H1 (cell line): ENCODE measurements around the gene OR10G3. TPM values are rescaled to one million over a fixed set of nuclear protein-coding genes. Genes with fewer than 3 reads are reported as not detected.

Experiments
- CTCF ChIA-PET: fragments of 300-600 bp; sonication (Branson Sonifier 250); formaldehyde crosslinking; loops from one replicate; lab custom pipeline; 2021; ENCODE audit not compliant: partially characterized antibody; lab: Charles Lee
- POLR2A ChIA-PET: fragments of 300-600 bp; sonication (Branson Sonifier 250); formaldehyde crosslinking; loops from one replicate; lab custom pipeline; 2021; ENCODE audit warnings: inconsistent platforms; ENCODE audit not compliant: partially characterized antibody; lab: Charles Lee
- DNase-seq, 2 experiments: peaks; one replicate each; pipeline versions ENCODE4 v3.0.0 to v3.0.0-alpha.2; 2010 to 2022; ENCODE audit warnings: low spot score in 2 of 2, low read depth in 1 of 2, mixed read lengths in 1 of 2
- FAIRE-seq: peaks from 2 replicates; lab custom pipeline; 2011; peaks lifted over from hg19 to GRCh38; lab: Jason Lieb, UNC
- H2AFZ ChIP-seq: 2 replicates; pipeline ENCODE4 v1.8.1; 2012; ENCODE audit warnings: low read length, inconsistent platforms
- H2AK5ac ChIP-seq: 2 replicates; pipeline ENCODE4 v1.6.1; 2013; ENCODE audit warnings: low read depth, low read length
- H2BK120ac ChIP-seq: replicated peaks from 2 replicates; pipeline ENCODE3; 2013; ENCODE audit warnings: low read depth, low read length, inconsistent platforms
- H2BK12ac ChIP-seq: 2 replicates; pipeline ENCODE4 v1.6.1; 2013; ENCODE audit warnings: low read depth, low read length
- H2BK15ac ChIP-seq: 2 replicates; pipeline ENCODE4 v1.6.1; 2013; ENCODE audit warnings: low read length
- H2BK20ac ChIP-seq: 2 replicates; pipeline ENCODE4 v1.6.1; 2013; ENCODE audit warnings: low read length
- H2BK5ac ChIP-seq: 2 replicates; pipeline ENCODE4 v1.6.1; 2013; ENCODE audit warnings: low read depth, low read length
- H3K14ac ChIP-seq: 2 replicates; pipeline ENCODE4 v1.6.1; 2013; ENCODE audit warnings: inconsistent platforms; ENCODE audit not compliant: insufficient read length
- H3K18ac ChIP-seq: 2 replicates; pipeline ENCODE4 v1.6.1; 2013; ENCODE audit warnings: low read length; ENCODE audit errors: extremely low read depth
- H3K23ac ChIP-seq: 2 replicates; pipeline ENCODE4 v1.6.1; 2013; ENCODE audit warnings: inconsistent platforms; ENCODE audit not compliant: insufficient read length
- H3K23me2 ChIP-seq: 2 replicates; pipeline ENCODE4 v1.6.1; 2013; ENCODE audit warnings: low read depth, low read length
- H3K27ac ChIP-seq: 2 replicates; pipeline ENCODE4 v1.6.1; 2011; ENCODE audit warnings: low read depth, low read length, inconsistent platforms
- H3K27me3 ChIP-seq, 4 experiments: replicated peaks in 1 of 4; 1 replicate in 1 of 4; 2 replicates in 3 of 4; pipeline versions ENCODE4 v1.6.1 to v1.8.1; 2011 to 2013; ENCODE audit warnings: low read length in 3 of 4, mild to moderate bottlenecking in 3 of 4, inconsistent platforms in 2 of 4, mixed read lengths in 2 of 4, moderate library complexity in 1 of 4; ENCODE audit not compliant: control insufficient read depth in 3 of 4, insufficient read depth in 3 of 4; ENCODE audit errors: extremely low read depth in 1 of 4
- H3K36me3 ChIP-seq, 4 experiments: 2 replicates each; pipeline versions ENCODE4 v1.6.1 to v1.8.1; 2011 to 2013; ENCODE audit warnings: mild to moderate bottlenecking in 4 of 4, low read length in 3 of 4, moderate library complexity in 2 of 4, control low read depth in 1 of 4, inconsistent platforms in 1 of 4; ENCODE audit not compliant: insufficient read depth in 4 of 4, control insufficient read depth in 2 of 4
- H3K4ac ChIP-seq: replicated peaks from 2 replicates; pipeline ENCODE3; 2013; ENCODE audit warnings: low read length, low read depth, mixed read lengths, inconsistent platforms; ENCODE audit not compliant: insufficient read length
- H3K4me1 ChIP-seq, 4 experiments: replicated peaks in 1 of 4; 1 replicate in 1 of 4; 2 replicates in 3 of 4; pipeline versions ENCODE4 v1.6.1 to v1.8.1; 2011 to 2013; ENCODE audit warnings: low read length in 3 of 4, inconsistent platforms in 2 of 4, mixed read lengths in 1 of 4; ENCODE audit not compliant: insufficient read depth in 4 of 4, control insufficient read depth in 3 of 4
- H3K4me2 ChIP-seq, 2 experiments: 2 replicates each; pipeline versions ENCODE4 v1.6.1 to v1.8.1; 2011 to 2013; ENCODE audit warnings: low read depth in 2 of 2, low read length in 2 of 2, control low read depth in 1 of 2, inconsistent platforms in 1 of 2, mild to moderate bottlenecking in 1 of 2; ENCODE audit not compliant: insufficient read depth in 1 of 2
- H3K4me3 ChIP-seq, 4 experiments: fragments of 200-600, 300-600 bp in 1 of 4; sonication (generic), shearing (Covaris generic), sonication (Bioruptor Twin) in 1 of 4; 2 replicates each; pipeline versions ENCODE4 v1.5.1 to v1.8.1; 2011 to 2016; ENCODE audit warnings: low read length in 4 of 4, low read depth in 3 of 4, control low read depth in 2 of 4, inconsistent platforms in 2 of 4, mild to moderate bottlenecking in 2 of 4, mixed read lengths in 1 of 4, moderate library complexity in 1 of 4; ENCODE audit not compliant: insufficient read depth in 2 of 4; ENCODE audit errors: extremely low read depth in 1 of 4
- H3K56ac ChIP-seq: replicated peaks from 2 replicates; pipeline ENCODE3; 2013; ENCODE audit warnings: low read depth, mild to moderate bottlenecking, mixed read lengths, low read length, inconsistent platforms; ENCODE audit not compliant: insufficient read length
- H3K79me1 ChIP-seq: 2 replicates; pipeline ENCODE4 v1.6.1; 2013; ENCODE audit warnings: low read depth, low read length, control low read depth
- H3K79me2 ChIP-seq, 2 experiments: 2 replicates each; pipeline versions ENCODE4 v1.6.1 to v1.8.1; 2012 to 2013; ENCODE audit warnings: low read length in 2 of 2, mild to moderate bottlenecking in 2 of 2, inconsistent platforms in 1 of 2; ENCODE audit not compliant: insufficient read depth in 2 of 2, control insufficient read depth in 1 of 2
- H3K9ac ChIP-seq, 4 experiments: replicated peaks in 1 of 4; 1 replicate in 1 of 4; 2 replicates in 3 of 4; pipeline versions ENCODE4 v1.6.1 to v1.8.1; 2011 to 2013; ENCODE audit warnings: low read depth in 3 of 4, low read length in 3 of 4, control low read depth in 2 of 4, mild to moderate bottlenecking in 2 of 4, moderate library complexity in 2 of 4, inconsistent platforms in 1 of 4; ENCODE audit errors: extremely low read depth in 1 of 4
- H3K9me3 ChIP-seq, 2 experiments: 2 replicates each; pipeline versions ENCODE4 v1.6.1 to v1.8.1; 2012 to 2013; ENCODE audit warnings: mild to moderate bottlenecking in 2 of 2, moderate library complexity in 2 of 2, control low read depth in 1 of 2, inconsistent platforms in 1 of 2, low read depth in 1 of 2, low read length in 1 of 2, mixed read lengths in 1 of 2; ENCODE audit not compliant: insufficient read depth in 2 of 2
- H4K20me1 ChIP-seq, 2 experiments: replicated peaks in 1 of 2; 2 replicates each; pipeline versions ENCODE3 to v1.8.1; 2011 to 2013; ENCODE audit warnings: inconsistent platforms in 2 of 2, low read length in 2 of 2, mild to moderate bottlenecking in 1 of 2; ENCODE audit not compliant: insufficient read depth in 2 of 2, control insufficient read depth in 1 of 2
- H4K5ac ChIP-seq: 2 replicates; pipeline ENCODE4 v1.6.1; 2013; ENCODE audit warnings: low read length, low read depth, mixed read lengths, inconsistent platforms; ENCODE audit not compliant: insufficient read length
- H4K8ac ChIP-seq: 2 replicates; pipeline ENCODE4 v1.8.0; 2013; ENCODE audit warnings: mild to moderate bottlenecking, moderate library complexity, low read length, inconsistent platforms; ENCODE audit not compliant: insufficient read depth; ENCODE audit errors: extremely low read depth
- H4K91ac ChIP-seq: replicated peaks from 2 replicates; pipeline ENCODE3; 2013; ENCODE audit warnings: low read length, mixed read lengths, inconsistent platforms; ENCODE audit not compliant: insufficient read length
- CEBPB ChIP-seq: IDR thresholded peaks from 2 replicates; pipeline ENCODE4 v1.6.1; 2012; ENCODE audit warnings: low read depth, low read length
- HDAC2 ChIP-seq, 2 experiments: fragments of 300-600 bp in 1 of 2; sonication (generic) in 1 of 2; IDR thresholded peaks; 2 replicates each; pipeline ENCODE4 v1.6.1; 2011 to 2012; ENCODE audit warnings: low read depth in 2 of 2, low read length in 2 of 2, mild to moderate bottlenecking in 2 of 2, moderate library complexity in 2 of 2, borderline replicate concordance in 1 of 2, inconsistent platforms in 1 of 2
- JUND ChIP-seq: IDR thresholded peaks from 2 replicates; pipeline ENCODE4 v1.6.1; 2011; ENCODE audit warnings: mild to moderate bottlenecking, improper control_type of control experiment, low read length
- POLR2AphosphoS5 ChIP-seq: IDR thresholded peaks from 2 replicates; pipeline ENCODE4 v1.6.1; 2011; ENCODE audit warnings: low read depth, low read length
- POU5F1 ChIP-seq: IDR thresholded peaks from 2 replicates; pipeline ENCODE4 v1.6.1; 2011; ENCODE audit warnings: low read depth, mild to moderate bottlenecking, low read length, moderate library complexity
- SIN3A ChIP-seq, 2 experiments: IDR thresholded peaks in 1 of 2; conservative IDR thresholded peaks in 1 of 2; 2 replicates each; pipeline ENCODE4 v1.6.1; 2011 to 2012; ENCODE audit warnings: low read length in 2 of 2, improper control_type of control experiment in 1 of 2, low read depth in 1 of 2, mild to moderate bottlenecking in 1 of 2
- TAF7 ChIP-seq: optimal IDR thresholded peaks from 2 replicates; pipeline ENCODE3; 2011; ENCODE audit warnings: low read depth, mild to moderate bottlenecking, inconsistent platforms, low read length, moderate library complexity, borderline replicate concordance
- TBP ChIP-seq: IDR thresholded peaks from 2 replicates; pipeline ENCODE4 v1.6.1; 2011; ENCODE audit warnings: low read depth, low read length, improper control_type of control experiment
- TCF12 ChIP-seq: IDR thresholded peaks from 2 replicates; pipeline ENCODE4 v1.6.1; 2011; ENCODE audit warnings: low read depth, mild to moderate bottlenecking, low read length
- TEAD4 ChIP-seq: IDR thresholded peaks from 2 replicates; pipeline ENCODE4 v1.6.1; 2012; ENCODE audit warnings: low read depth, low read length, inconsistent platforms, mixed read lengths
- YY1 ChIP-seq: IDR thresholded peaks from 2 replicates; pipeline ENCODE4 v1.6.1; 2011; ENCODE audit warnings: low read depth, mild to moderate bottlenecking, low read length
- WGBS, 2 experiments: shearing (Covaris generic) in 1 of 2; methylation state at CpG; one replicate each; pipeline versions ENCODE4 v1.1.6 to v1.1.7; 2013 to 2015; ENCODE audit warnings: low lambda C conversion rate in 2 of 2, mixed read lengths in 2 of 2, inconsistent platforms in 1 of 2, low coverage in 1 of 2, missing lambda C conversion rate in 1 of 2; ENCODE audit not compliant: insufficient replicate concordance in 2 of 2, insufficient coverage in 1 of 2, insufficient read length in 1 of 2; ENCODE audit errors: extremely low coverage in 1 of 2, missing lambda C conversion rate in 1 of 2; 5-methylcytosine and 5-hydroxymethylcytosine counted together
- polyA plus RNA-seq, 7 experiments: library from polyadenylated mRNA; depleted of rRNA in 3 of 7; stranded (reverse) in 5 of 7; unstranded in 2 of 7; fragments of >200 nt in 5 of 7; fragments of 200-250 nt in 2 of 7; gene quantifications; 1 replicate in 5 of 7; 2 replicates in 1 of 7; 4 replicates in 1 of 7; pipeline versions ENCODE4 v1.2.1 to v1.2.3, GENCODE V29; 2011 to 2013; ENCODE audit warnings: missing spikeins in 2 of 7, mixed read lengths in 2 of 7
- total RNA-seq: library from RNA; stranded (reverse); fragmentation: NEBNext Ultra II Directional; extraction: Animal tissue kit (Norgen Biotek cat#: 25700); gene quantifications from 2 replicates; pipeline ENCODE4 v1.2.1, GENCODE V29; 2021

The OR10G3 gene
- total and polyA plus RNA-seq, 2 of the 8 experiments (the other 6 are each of a cell fraction or from before 2014, with no cell fraction given) = not detected

GRCh38 chr14:21526672-21527317 lies 53.1 kb downstream of the OR10G3 start:
- peak overlapping the region; percentile 29; the same call in 1 of the 2 replicates for H2BK20ac ChIP-seq
- peak overlapping the region; percentile 94; the same call in 1 of the 2 replicates for H3K18ac ChIP-seq
- no peaks in the 10 kb centered on the region for H3K9me3 ChIP-seq
- peaks cover 14% of the 10 kb centered on the region for H3K23me2 ChIP-seq
- H2BK120ac ChIP-seq = peak overlapping the region; percentile 91
- peak overlapping the region; percentile 74 for H3K56ac ChIP-seq
- H3K27ac ChIP-seq = peak overlapping the region; percentile 90
- H4K91ac ChIP-seq = peak overlapping the region; percentile 80
- peak overlapping the region; percentile 3 for H3K4ac ChIP-seq
- peak overlapping the region; percentile 68 for H4K5ac ChIP-seq
- H3K9ac ChIP-seq = peak overlapping the region in 3 of 4 experiments; percentile 70 to 81 (median 71); a peak in 6 of 7 replicates
- H3K4me2 ChIP-seq = peak overlapping the region; percentile 81 to 87
- peaks cover 24 to 61% (median 32%) of the 10 kb centered on the region in 4 experiments for H3K36me3 ChIP-seq
- peaks cover 14 to 63% (median 41%) of the 10 kb centered on the region in 4 experiments for H3K4me1 ChIP-seq
- peak overlapping the region; percentile 99 for H2BK12ac ChIP-seq
- peak overlapping the region; percentile 97 for H2BK5ac ChIP-seq
- peaks cover 0 to 30% of the 10 kb centered on the region in 2 experiments for H4K20me1 ChIP-seq
- H3K79me2 ChIP-seq = peaks cover 20 to 74% of the 10 kb centered on the region in 2 experiments
- no peak overlapping the region for H2AFZ ChIP-seq
- H4K8ac ChIP-seq = peak overlapping the region; percentile 42; the same call in 1 of the 2 replicates
- H3K27me3 ChIP-seq = no peaks in the 10 kb centered on the region
- H3K4me3 ChIP-seq = peak overlapping the region; percentile 34 to 82 (median 56)
- no peak overlapping the region for H3K23ac ChIP-seq
- 2% methylated on average over 13 of the region's 13 CpGs; no CpG with 5 or more reads in 1 of the 2 experiments for WGBS, 2 experiments
- no peak overlapping the region for H3K14ac ChIP-seq
- H3K79me1 ChIP-seq = peaks cover 23% of the 10 kb centered on the region
- 0 out of 2 replicates have a peak overlapping the region, but pooled peaks have one; percentile 65 for H2BK15ac ChIP-seq
- ChIA-PET CTCF (interaction anchor here (0.7 to 7.6 kb wide), 15 partner anchors 8 to 88 kb away, joined by 3 to 59 read pairs (median 5); partner anchors contain the start of genes METTL3, RAB2B and TOX4), POLR2A (interaction anchor here (0.6 to 32.5 kb wide), 26 partner anchors 7 to 243 kb away, joined by 3 to 769 read pairs (median 6); partner anchors contain the start of genes METTL3, RAB2B, SALL2 and TOX4)
- FAIRE-seq = peak; percentile 87
- no peak overlapping the region for H2AK5ac ChIP-seq
- peak; percentile 78 to 79 for DNase-seq
- TF ChIP-seq SIN3A (conservative IDR thresholded peaks at IDR 0.05 in 1 of 2, IDR thresholded peaks at IDR 0.05 in 1 of 2; ENCODE audit: low read depth in 1 of 2, low read length in 2 of 2) = peak; percentile 20 to 68; a peak in 1 of 4 replicates
- TF ChIP-seq POLR2AphosphoS5 = peak; percentile 74; the same call in 1 of the 2 replicates
- TF ChIP-seq TEAD4 = peak; percentile 43; the same call in 1 of the 2 replicates
- no peak for TF ChIP-seq YY1
- no peak for TF ChIP-seq JUND
- TF ChIP-seq CEBPB = peak; percentile 57; the same call in 1 of the 2 replicates
- TF ChIP-seq TAF7 = peak; percentile 58
- TF ChIP-seq POU5F1 = no peak
- TF ChIP-seq TBP = peak; percentile 27; the same call in 1 of the 2 replicates
- TF ChIP-seq TCF12 = peak; percentile 93
- 0 out of 4 replicates have a peak, but pooled peaks of 1 of the 2 experiments have one; percentile 4 for TF ChIP-seq HDAC2 (IDR thresholded peaks at IDR 0.05; ENCODE audit: borderline replicate concordance in 1 of 2, low read depth in 2 of 2, low read length in 2 of 2)
